Fibroblast of lung (primary cell): ENCODE results near the gene LITAF.

Experiments used
- CTCF ChIP-seq, 2 donors: IDR thresholded peaks in 1 of 2; conservative IDR thresholded peaks in 1 of 2; 1 replicate in 1 of 2; 2 replicates in 1 of 2; pipeline ENCODE4 v1.5.1; 2011 to 2012; ENCODE audit warnings: low read length in 2 of 2, control low read depth in 1 of 2, inconsistent platforms in 1 of 2, low read depth in 1 of 2, mild to moderate bottlenecking in 1 of 2
- EZH2 ChIP-seq: IDR thresholded peaks from 2 replicates; pipeline ENCODE4 v1.5.1; 2012; ENCODE audit warnings: low read length, control low read depth, mild to moderate bottlenecking; ENCODE audit errors: missing control alignments

- TF ChIP-seq CTCF (conservative IDR thresholded peaks at IDR 0.05 in 1 of 2, IDR thresholded peaks at IDR 0.05 in 1 of 2; ENCODE audit: low read depth in 1 of 2, low read length in 2 of 2), result no peak
- no peak for TF ChIP-seq EZH2
These were observed 87.2 kb downstream of the LITAF start for GRCh38 chr16:11499295-11500089.
